CD4-positive, alpha-beta T cell treated with Interleukin-15 for 4 hours (primary cell): ENCODE measurements around the gene OASL.
A peak's percentile ranks its signal among the peaks of the same experiment; 100 is the strongest.

Experiments used
- DNase-seq: peaks from one replicate; pipeline ENCODE4 v3.0.0-alpha.2; 2020; ENCODE audit warnings: low spot score

The OASL gene

GRCh38 chr12:120991965-120992364 is 47.1 kb downstream of the OASL start:
- no peak for DNase-seq

- DNase-seq = no peak
These were observed 48.5 kb downstream of the OASL start for GRCh38 chr12:120990487-120991055.

GRCh38 chr12:120989687-120990086 is 49.4 kb downstream of the OASL start:
- no peak for DNase-seq

- no peak for DNase-seq
These were observed 50.4 kb downstream of the OASL start for GRCh38 chr12:120988658-120989057.

- no peak for DNase-seq
These were observed 50.8 kb downstream of the OASL start for GRCh38 chr12:120988234-120988633.

- no peak for DNase-seq
These were observed 54.6 kb downstream of the OASL start for GRCh38 chr12:120984351-120984898.

- DNase-seq = no peak
These were observed 55.3 kb downstream of the OASL start for GRCh38 chr12:120983759-120984158.

- DNase-seq = no peak
These were observed 56.4 kb downstream of the OASL start for GRCh38 chr12:120982659-120983058.

- DNase-seq = no peak
These were observed 57.6 kb downstream of the OASL start for GRCh38 chr12:120981407-120981941.

GRCh38 chr12:120980800-120981368 is 58.2 kb downstream of the OASL start:
- no peak for DNase-seq

- DNase-seq = no peak
These were observed 59.0 kb downstream of the OASL start for GRCh38 chr12:120979862-120980696.

GRCh38 chr12:120979220-120979861 is 59.7 kb downstream of the OASL start:
- no peak for DNase-seq

GRCh38 chr12:120978296-120979219 is 60.5 kb downstream of the OASL start, which contains the start of gene HNF1A:
Gene HNF1A, plus strand, starts transcription at chr12:120978543. Its CDS starts 226 bp downstream, at chr12:120978769.
- DNase-seq = no peak

- DNase-seq = no peak
These were observed 61.3 kb downstream of the OASL start for GRCh38 chr12:120977531-120978295.

- DNase-seq = no peak
These were observed 66.0 kb downstream of the OASL start for GRCh38 chr12:120972870-120973543.

GRCh38 chr12:120971299-120972180 is 67.5 kb downstream of the OASL start:
- DNase-seq = peak; percentile 66

- no peak for DNase-seq
These were observed 68.7 kb downstream of the OASL start for GRCh38 chr12:120970310-120970709.
